Activated T-helper 2 cell treated with anti-CD3 and anti-CD28 coated beads, Interferon-gamma antibody, Interleukin-2, Interleukin-4, amounts not matched to agents 10 μg/mL and 5 μg/mL and 100 μg/mL, durations not matched to agents 14 hours and 24 hours and 36 hours (primary cell): ENCODE measurements around the gene C16orf86. TPM values are rescaled to one million over a fixed set of nuclear protein-coding genes. Genes with fewer than 3 reads are reported as not detected.

Experiments used
- DNase-seq: peaks from one replicate; pipeline ENCODE4 v3.0.0; 2021; ENCODE audit warnings: low spot score
- H3K27ac Mint-ChIP-seq: one replicate; pipeline ENCODE4 v1.8.0; 2021; ENCODE audit warnings: mixed read lengths
- H3K27me3 Mint-ChIP-seq: one replicate; pipeline ENCODE4 v1.8.0; 2021; ENCODE audit warnings: low read depth, mixed read lengths
- H3K36me3 Mint-ChIP-seq: one replicate; pipeline ENCODE4 v1.8.0; 2021; ENCODE audit warnings: low read depth, mixed read lengths
- H3K4me1 Mint-ChIP-seq: one replicate; pipeline ENCODE4 v1.8.0; 2021; ENCODE audit warnings: low read depth, mixed read lengths
- H3K4me3 Mint-ChIP-seq: one replicate; pipeline ENCODE4 v1.8.0; 2021; ENCODE audit warnings: low read depth, mild to moderate bottlenecking, moderate library complexity, mixed read lengths
- H3K9me3 Mint-ChIP-seq: one replicate; pipeline ENCODE4 v1.8.0; 2021; ENCODE audit warnings: mixed read lengths
- intact Hi-C: fragments of 100-400 bp; cut with micrococcal nuclease; formaldehyde crosslinking; loops from one replicate; pipeline ENCODE4 v1.15.1; 2023
- total RNA-seq: library from RNA; stranded (reverse); gene quantifications from 2 replicates; pipeline ENCODE4 v1.2.3, GENCODE V29; 2022

Gene C16orf86
- total RNA-seq, 1 donor from 2014 or later = 1.4 TPM

DNA sequence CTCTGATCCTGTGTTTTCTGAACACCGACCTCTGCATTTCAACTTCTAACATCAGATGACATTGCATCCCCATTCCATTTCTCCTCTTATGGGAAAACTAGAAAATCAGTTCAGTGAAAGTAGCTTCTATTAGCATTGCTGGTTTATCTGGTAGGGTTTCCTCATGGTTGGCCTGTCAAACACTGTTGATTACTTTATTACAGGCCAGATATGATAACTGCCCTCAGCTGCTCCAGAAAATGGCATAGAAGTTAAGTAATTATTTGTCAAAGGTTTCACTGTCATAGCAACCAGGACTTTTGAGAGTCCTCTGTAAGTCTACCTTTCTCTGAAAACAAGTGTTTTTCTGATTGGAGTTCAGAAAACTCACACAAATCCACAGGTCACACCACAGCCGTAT is 49.5 kb downstream of the C16orf86 start:
- Mint-ChIP-seq H3K27ac (no peak overlapping the region), H3K27me3 (no peaks in the 10 kb centered on the region), H3K4me3 (no peak overlapping the region), H3K4me1 (peaks cover 25% of the 10 kb centered on the region), H3K9me3 (no peaks in the 10 kb centered on the region), H3K36me3 (peaks cover 19% of the 10 kb centered on the region)
- intact Hi-C loops = loop anchor here (5.0 kb wide), 1 partner anchor 91 kb away; the partner anchor contains the start of genes RANBP10 and TSNAXIP1
- DNase-seq = no peak

Other genes with a start within 250 kb of the C16orf86 start
- 1.7 and 2.8 TPM in 2 replicates for gene HSD11B2, start 235.7 kb upstream of the C16orf86 start, total RNA-seq
- 31.5 and 33.9 TPM in 2 replicates for gene ATP6V0D1, start 185.7 kb upstream of the C16orf86 start, total RNA-seq
- gene AGRP, start 183.3 kb upstream of the C16orf86 start, total RNA-seq = not detected in 2 replicates
- 25.6 and 26.3 TPM in 2 replicates for gene RIPOR1, start 138.0 kb upstream of the C16orf86 start, total RNA-seq
- gene CTCF, start 104.3 kb upstream of the C16orf86 start, total RNA-seq = 59.7 and 61.2 TPM in 2 replicates
- gene CARMIL2, start 21.7 kb upstream of the C16orf86 start, total RNA-seq = 197 and 206 TPM in 2 replicates
- 48.9 and 57.4 TPM in 2 replicates for gene ACD, start 6.6 kb upstream of the C16orf86 start, total RNA-seq
- 10.7 and 11.5 TPM in 2 replicates for gene PARD6A, start 5.9 kb upstream of the C16orf86 start, total RNA-seq
- 8.1 and 9.2 TPM in 2 replicates for gene ENKD1, start 64 bp upstream of the C16orf86 start, total RNA-seq
- gene GFOD2, start 52.5 kb downstream of the C16orf86 start, total RNA-seq = 17.0 and 18.3 TPM in 2 replicates
- 16.5 and 17.3 TPM in 2 replicates for gene RANBP10, start 139.7 kb downstream of the C16orf86 start, total RNA-seq
- gene TSNAXIP1, start 140.1 kb downstream of the C16orf86 start, total RNA-seq = 0.51 and 1.0 TPM in 2 replicates
- 43.0 and 45.1 TPM in 2 replicates for gene THAP11, start 175.5 kb downstream of the C16orf86 start, total RNA-seq
- 165 and 177 TPM in 2 replicates for gene NUTF2, start 180.1 kb downstream of the C16orf86 start, total RNA-seq
- gene CENPT, start 180.9 kb downstream of the C16orf86 start, total RNA-seq = 38.6 and 50.1 TPM in 2 replicates
- 102 and 105 TPM in 2 replicates for gene EDC4, start 206.2 kb downstream of the C16orf86 start, total RNA-seq
- gene NRN1L, start 218.1 kb downstream of the C16orf86 start, total RNA-seq = not detected in 2 replicates
- 15.5 and 16.5 TPM in 2 replicates for gene PSKH1, start 226.4 kb downstream of the C16orf86 start, total RNA-seq